ENCODE measurements around the gene LPA.

LPA gene

DNA sequence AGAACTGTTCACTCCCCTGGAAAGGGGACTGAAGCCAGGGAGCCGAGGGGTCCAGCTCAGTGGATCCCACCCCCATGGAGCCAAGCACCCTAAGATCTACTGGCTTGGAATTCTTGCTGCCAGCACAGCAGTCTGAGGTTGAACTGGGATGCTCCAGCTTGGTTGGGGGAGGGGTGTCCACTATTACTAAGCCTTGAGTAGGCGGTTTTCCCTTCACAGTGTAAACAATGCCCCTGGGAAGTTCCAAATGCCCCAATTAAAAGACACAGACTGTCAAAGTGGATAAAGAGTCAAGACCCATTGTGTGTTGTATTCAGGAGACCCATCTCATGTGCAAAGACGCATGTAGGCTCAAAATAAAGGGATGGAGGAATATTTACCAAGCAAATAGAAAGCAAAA, 150.2 kb downstream of the LPA start:
- Histone ChIP-seq H3K79me2 (ENCODE audit: insufficient read depth, low read length) (no peaks in the 10 kb centered on the region), H2AFZ (ENCODE audit: low read depth, low read length, severe bottlenecking) (no peak overlapping the region), H3F3A (ENCODE audit: insufficient read depth) (no peaks in the 10 kb centered on the region), H3K36me3 (ENCODE audit: low read length) (no peaks in the 10 kb centered on the region), H3K27me3 (ENCODE audit: low read length) (no peaks in the 10 kb centered on the region), H3K27ac (ENCODE audit: low read depth, low read length) (no peak overlapping the region), H3K4me3 (ENCODE audit: insufficient read depth, low read length, poor library complexity, severe bottlenecking) (no peak overlapping the region), H3K4me2 (ENCODE audit: low read depth, low read length, poor library complexity, severe bottlenecking) (no peak overlapping the region), H4K20me1 (ENCODE audit: low read depth, low read length) (no peaks in the 10 kb centered on the region), H3K9ac (ENCODE audit: low read length) (no peak overlapping the region), H3K9me3 (ENCODE audit: insufficient read depth, low read length) (no peaks in the 10 kb centered on the region), H3K9me2 (replicated peaks; ENCODE audit: insufficient read depth, low read length) (no peaks in the 10 kb centered on the region)
- TF ChIP-seq, protein P1, sequence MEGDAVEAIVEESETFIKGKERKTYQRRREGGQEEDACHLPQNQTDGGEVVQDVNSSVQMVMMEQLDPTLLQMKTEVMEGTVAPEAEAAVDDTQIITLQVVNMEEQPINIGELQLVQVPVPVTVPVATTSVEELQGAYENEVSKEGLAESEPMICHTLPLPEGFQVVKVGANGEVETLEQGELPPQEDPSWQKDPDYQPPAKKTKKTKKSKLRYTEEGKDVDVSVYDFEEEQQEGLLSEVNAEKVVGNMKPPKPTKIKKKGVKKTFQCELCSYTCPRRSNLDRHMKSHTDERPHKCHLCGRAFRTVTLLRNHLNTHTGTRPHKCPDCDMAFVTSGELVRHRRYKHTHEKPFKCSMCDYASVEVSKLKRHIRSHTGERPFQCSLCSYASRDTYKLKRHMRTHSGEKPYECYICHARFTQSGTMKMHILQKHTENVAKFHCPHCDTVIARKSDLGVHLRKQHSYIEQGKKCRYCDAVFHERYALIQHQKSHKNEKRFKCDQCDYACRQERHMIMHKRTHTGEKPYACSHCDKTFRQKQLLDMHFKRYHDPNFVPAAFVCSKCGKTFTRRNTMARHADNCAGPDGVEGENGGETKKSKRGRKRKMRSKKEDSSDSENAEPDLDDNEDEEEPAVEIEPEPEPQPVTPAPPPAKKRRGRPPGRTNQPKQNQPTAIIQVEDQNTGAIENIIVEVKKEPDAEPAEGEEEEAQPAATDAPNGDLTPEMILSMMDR (IDR thresholded peaks at IDR 0.05; ENCODE audit: insufficient read depth, low read length, poor library complexity, severe bottlenecking), result no peak
- no peak for TF ChIP-seq EZH2phosphoT487 (conservative IDR thresholded peaks at IDR 0.05; ENCODE audit: low read length)

DNA sequence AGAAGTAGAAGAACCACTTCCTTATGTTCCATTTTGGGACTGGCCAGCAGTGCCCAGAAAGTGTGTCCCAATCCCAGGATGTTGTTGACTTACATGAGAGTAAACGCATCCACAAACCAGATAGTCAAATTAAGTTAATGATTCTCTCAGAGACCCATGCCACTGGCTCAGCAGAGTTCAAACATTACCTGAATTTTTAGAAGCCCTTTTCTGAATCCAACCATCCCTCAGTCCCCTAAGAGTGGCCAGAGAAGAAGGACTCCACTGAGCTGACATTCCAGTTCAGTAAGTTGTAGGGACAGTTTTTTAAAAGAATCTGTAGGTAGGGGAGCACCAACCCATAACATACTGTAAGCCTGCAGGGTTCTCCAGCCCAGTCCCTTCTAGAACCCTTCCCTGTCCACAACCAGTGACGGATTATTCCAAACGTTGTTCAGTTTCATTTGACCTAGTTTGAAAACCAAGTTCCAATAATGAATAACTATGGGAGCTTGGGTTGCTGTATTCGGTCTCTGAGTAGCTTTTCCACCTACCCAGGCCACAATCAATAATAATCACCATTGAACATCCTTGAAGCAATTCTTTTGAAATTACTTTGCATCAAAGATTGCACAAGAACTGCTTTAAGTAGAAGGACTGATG, 153.0 kb downstream of the LPA start:
- H3K79me2 ChIP-seq (ENCODE audit: insufficient read depth, low read length), result no peaks in the 10 kb centered on the region
- H3K27ac ChIP-seq (ENCODE audit: low read depth, low read length), result no peak overlapping the region
- H3K9me2 ChIP-seq (replicated peaks; ENCODE audit: insufficient read depth, low read length), result no peaks in the 10 kb centered on the region
- H3K4me3 ChIP-seq (ENCODE audit: insufficient read depth, low read length, poor library complexity, severe bottlenecking), result no peak overlapping the region
- H2AFZ ChIP-seq (ENCODE audit: low read depth, low read length, severe bottlenecking), result no peak overlapping the region
- H3K4me2 ChIP-seq (ENCODE audit: low read depth, low read length, poor library complexity, severe bottlenecking), result no peak overlapping the region
- no peak for TF ChIP-seq EZH2phosphoT487 (conservative IDR thresholded peaks at IDR 0.05; ENCODE audit: low read length)
- TF ChIP-seq, protein P1 (IDR thresholded peaks at IDR 0.05; ENCODE audit: insufficient read depth, low read length, poor library complexity, severe bottlenecking), result no peak
- no peaks in the 10 kb centered on the region for H3K36me3 ChIP-seq (ENCODE audit: low read length)
- no peaks in the 10 kb centered on the region for H3K27me3 ChIP-seq (ENCODE audit: low read length)
- no peaks in the 10 kb centered on the region for H3K9me3 ChIP-seq (ENCODE audit: insufficient read depth, low read length)
- H3F3A ChIP-seq (ENCODE audit: insufficient read depth), result no peaks in the 10 kb centered on the region
- H4K20me1 ChIP-seq (ENCODE audit: low read depth, low read length), result no peaks in the 10 kb centered on the region
- H3K9ac ChIP-seq (ENCODE audit: low read length), result no peak overlapping the region

DNA sequence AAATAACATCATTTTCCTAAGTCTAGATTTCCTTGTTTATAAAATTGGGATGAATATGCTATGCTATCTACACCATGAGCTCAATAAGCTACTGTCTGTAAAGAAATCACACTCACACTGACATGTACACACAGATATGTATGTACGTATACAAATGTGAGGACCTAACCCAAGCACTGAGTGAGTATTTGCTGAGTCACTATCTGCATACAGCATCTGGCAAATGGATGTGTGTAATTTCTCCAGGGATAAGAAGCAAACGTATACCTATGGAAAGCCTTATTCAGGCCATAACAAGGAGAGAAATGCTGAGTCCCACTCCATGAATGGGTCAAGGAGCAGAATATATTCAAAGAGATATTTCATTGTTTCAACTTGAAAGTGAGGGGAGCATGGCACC, 153.9 kb downstream of the LPA start:
- Histone ChIP-seq H3K36me3 (ENCODE audit: low read length) (no peaks in the 10 kb centered on the region), H2AFZ (ENCODE audit: low read depth, low read length, severe bottlenecking) (no peak overlapping the region)
- TF ChIP-seq, protein P1 (IDR thresholded peaks at IDR 0.05; ENCODE audit: insufficient read depth, low read length, poor library complexity, severe bottlenecking), result no peak
- no peak for TF ChIP-seq EZH2phosphoT487 (conservative IDR thresholded peaks at IDR 0.05; ENCODE audit: low read length)

More for the DNA sequence above, 153.9 kb downstream of the LPA start:
- H3K27me3 ChIP-seq (ENCODE audit: low read length), result no peaks in the 10 kb centered on the region
- H3K79me2 ChIP-seq (ENCODE audit: insufficient read depth, low read length), result no peaks in the 10 kb centered on the region
- H3K9me2 ChIP-seq (replicated peaks; ENCODE audit: insufficient read depth, low read length), result no peaks in the 10 kb centered on the region
- H3K4me3 ChIP-seq (ENCODE audit: insufficient read depth, low read length, poor library complexity, severe bottlenecking), result no peak overlapping the region
- no peaks in the 10 kb centered on the region for H3K9me3 ChIP-seq (ENCODE audit: insufficient read depth, low read length)
- no peaks in the 10 kb centered on the region for H4K20me1 ChIP-seq (ENCODE audit: low read depth, low read length)
- no peaks in the 10 kb centered on the region for H3F3A ChIP-seq (ENCODE audit: insufficient read depth)
- H3K9ac ChIP-seq (ENCODE audit: low read length), result no peak overlapping the region
- H3K4me2 ChIP-seq (ENCODE audit: low read depth, low read length, poor library complexity, severe bottlenecking), result no peak overlapping the region
- H3K27ac ChIP-seq (ENCODE audit: low read depth, low read length), result no peak overlapping the region

All from SU-DHL-6 (cell line).